ENCODE results near the gene DGCR6.
A peak's percentile ranks its signal among the peaks of the same experiment; 100 is the strongest.
"Not testable (repeated sequence)": the region's sequence is repeated elsewhere in the genome, so short reads cannot be mapped to it uniquely, and the experiment has no call there.

The DGCR6 gene

DNA sequence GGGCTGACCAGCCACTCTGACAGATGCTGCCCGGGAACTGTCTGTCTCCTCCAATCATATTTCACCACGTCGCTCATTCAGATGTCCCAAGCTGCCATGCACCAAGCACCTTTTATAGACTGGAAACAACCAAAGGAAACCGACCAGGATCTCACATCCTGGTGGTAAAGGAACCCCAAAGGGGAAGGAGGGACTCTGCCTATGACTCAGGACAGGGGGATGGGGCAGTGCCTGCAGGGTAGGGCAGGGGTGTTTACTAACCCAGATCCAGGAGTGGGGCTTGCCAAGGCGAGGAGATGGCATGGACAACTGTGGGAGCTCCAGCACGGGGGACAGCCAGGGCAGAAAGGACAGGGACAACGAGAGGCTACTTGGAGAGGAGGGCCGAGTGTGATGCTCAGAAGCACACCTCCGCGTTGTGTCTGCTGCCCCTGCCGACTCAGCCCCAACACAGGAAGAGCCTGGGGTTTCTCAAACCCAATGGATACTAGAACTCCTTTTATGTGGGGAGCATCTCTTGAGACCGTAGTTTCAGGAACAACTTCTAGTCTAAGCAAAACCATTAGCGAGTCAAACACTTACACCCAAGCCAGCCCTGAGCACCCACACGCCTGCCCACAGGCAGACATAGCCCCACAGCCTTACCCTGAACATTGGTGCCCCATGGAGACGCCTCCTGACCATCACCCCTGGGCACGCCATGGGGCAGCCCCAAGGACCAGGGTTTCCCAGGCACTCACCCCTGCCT is 26.0 kb downstream of the DGCR6 start:
- no peak for DNase-seq

DNA sequence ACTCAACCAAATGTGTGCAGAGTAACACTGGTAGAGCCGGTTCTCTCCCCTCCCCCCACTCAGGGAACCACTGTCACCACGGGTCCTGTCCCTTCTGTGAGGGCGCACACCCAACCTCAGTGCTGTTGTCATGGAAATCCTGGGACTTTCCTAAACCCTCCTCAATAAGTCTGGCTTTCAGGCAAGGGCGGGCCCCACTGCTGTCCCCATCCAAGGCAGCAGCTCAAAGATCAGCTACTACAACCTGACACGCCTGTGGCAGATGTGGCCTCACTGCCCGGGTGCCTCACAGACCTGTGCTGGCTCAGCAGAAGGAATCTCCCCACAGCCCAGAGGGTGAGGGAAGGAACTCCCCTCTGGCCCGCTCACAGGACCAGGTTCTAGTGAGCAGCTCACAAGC is 27.8 kb downstream of the DGCR6 start:
- DNase-seq: no peak

DNA sequence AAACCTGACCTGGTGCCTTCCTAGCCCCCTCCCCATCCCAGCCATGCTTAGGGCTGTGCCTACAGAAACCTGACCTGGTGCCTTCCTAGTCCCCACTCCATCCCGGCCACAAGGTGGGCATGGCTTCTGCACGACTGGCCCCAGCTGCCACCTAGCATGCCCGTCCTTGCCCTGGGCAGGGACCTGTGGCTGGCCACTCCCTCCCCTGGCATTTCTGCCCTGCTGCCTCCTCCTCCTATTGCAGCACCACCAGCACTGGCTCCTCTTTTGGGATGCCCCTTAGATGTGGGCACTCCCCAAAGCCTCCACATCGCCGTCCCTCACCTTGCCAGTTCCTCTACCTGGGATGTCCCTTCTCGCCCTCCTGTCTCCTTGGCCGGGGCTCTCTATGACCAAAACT is 28.6 kb downstream of the DGCR6 start:
- DNase-seq: not testable (repeated sequence)

- DNase-seq: no peak
Observed at GRCh38 chr22:18935889-18936529, 29.9 kb downstream of the DGCR6 start, which contains the start of gene PRODH. TSS of gene PRODH (minus strand) at chr22:18936293. CDS start at chr22:18936287, 6 bp downstream.

DNA sequence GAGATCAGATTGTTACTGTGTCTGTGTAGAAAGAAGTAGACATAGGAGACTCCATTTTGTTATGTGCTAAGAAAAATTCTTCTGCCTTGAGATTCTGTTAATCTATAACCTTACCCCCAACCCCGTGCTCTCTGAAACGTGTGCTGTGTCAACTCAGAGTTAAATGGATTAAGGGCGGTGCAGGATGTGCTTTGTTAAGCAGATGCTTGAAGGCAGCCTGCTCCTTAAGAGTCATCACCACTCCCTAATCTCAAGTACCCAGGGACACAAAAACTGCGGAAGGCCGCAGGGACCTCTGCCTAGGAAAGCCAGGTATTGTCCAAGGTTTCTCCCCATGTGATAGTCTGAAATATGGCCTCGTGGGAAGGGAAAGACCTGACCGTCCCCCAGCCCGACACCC is 32.6 kb downstream of the DGCR6 start:
- DNase-seq: not testable (repeated sequence)

GRCh38 chr22:18947105-18947504 is 41.0 kb downstream of the DGCR6 start:
- not testable (repeated sequence) for DNase-seq

DNA sequence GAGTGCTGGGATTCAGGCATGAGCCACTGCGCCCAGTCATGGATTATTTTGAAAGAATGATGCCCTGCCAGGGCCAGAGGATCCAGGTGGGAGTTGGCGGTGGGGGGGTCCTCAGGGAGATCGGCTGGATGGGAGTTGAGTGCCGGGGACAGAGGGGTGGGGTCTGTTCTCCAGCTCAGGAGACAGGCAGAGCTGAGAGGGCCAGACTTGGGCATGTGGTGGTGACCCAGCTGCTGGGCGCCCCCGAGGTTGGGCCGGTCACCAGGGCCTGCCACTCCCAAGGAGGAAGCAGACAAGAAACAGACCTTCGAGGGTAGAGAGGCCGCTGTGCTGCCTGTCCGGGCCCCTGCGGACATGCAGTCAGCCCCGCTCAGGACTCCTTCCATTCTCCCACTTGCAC is 41.8 kb downstream of the DGCR6 start:
- no peak for DNase-seq

DNA sequence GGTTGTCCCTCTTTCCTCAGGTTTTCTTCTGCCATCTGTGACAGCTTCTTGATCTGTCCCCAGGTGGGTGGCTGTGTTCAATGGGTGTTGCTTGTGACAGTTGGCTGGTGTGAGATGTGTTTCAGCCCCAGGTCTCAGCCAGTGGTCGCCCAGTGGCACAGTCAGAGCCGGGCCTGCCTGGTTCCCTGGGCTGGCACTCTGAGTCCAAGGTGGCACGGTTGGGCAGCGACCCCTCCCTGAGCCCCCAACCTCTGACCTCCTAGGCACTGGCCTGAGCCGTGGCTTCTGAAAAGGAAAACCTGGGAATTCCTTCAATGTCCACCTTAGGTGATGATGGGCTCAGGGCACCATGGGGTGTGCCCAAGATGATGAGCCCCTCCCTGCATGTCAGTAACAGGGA is 44.0 kb downstream of the DGCR6 start:
- no peak for DNase-seq

- no peak for DNase-seq
Observed at GRCh38 chr22:18952022-18952421, 45.9 kb downstream of the DGCR6 start.

DNA sequence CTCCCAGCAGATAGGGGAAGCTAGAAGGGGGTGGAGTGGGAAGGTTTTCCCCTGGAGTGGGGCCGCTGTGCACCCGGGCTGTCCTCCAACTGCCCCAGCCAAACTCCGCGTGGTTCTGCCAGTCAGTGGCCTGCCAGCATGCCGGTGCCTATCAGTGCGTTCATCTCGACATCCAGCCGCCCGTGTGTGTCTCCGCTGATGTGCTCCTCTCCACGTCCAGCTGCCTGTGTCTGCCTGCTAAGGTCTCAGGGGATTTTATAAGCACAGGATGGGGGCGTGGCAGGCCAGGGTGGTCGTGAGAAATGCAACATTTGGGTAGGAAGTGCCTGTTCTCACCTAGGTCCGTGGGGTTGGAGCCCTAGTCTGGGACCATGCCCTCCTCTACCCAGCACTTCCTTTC is 47.0 kb downstream of the DGCR6 start:
- DNase-seq: not testable (repeated sequence)

GRCh38 chr22:18954303-18954989 is 48.3 kb downstream of the DGCR6 start:
- peak; percentile 9 for DNase-seq

DNA sequence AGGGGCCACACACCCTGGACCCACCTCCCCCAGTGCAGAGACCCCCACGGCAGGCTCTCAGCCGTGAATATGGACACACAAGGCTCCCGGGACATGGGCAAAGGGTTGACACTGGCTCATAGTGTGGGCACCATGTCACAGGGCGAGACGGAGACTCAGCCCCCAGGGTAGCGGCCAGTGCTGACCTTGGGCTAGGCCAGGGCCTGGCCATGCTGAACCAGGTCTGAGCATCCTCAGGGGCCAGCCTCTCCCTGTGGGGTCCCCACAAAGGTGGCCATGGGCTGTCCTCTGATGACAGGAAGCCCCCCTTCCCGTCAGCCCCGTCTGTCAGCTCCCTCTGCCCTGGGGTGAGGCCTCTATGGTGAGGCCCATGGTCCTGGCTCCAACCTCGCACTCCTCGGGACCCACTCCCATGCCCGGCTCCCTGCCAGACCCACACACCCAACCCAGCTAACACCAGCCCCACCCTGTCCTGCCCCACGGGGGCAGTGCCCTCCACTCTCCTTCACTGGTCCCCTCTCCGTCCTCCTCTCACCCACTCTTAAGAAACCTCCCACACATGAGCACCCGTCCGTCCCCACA is 49.0 kb downstream of the DGCR6 start:
- no peak for DNase-seq

DNA sequence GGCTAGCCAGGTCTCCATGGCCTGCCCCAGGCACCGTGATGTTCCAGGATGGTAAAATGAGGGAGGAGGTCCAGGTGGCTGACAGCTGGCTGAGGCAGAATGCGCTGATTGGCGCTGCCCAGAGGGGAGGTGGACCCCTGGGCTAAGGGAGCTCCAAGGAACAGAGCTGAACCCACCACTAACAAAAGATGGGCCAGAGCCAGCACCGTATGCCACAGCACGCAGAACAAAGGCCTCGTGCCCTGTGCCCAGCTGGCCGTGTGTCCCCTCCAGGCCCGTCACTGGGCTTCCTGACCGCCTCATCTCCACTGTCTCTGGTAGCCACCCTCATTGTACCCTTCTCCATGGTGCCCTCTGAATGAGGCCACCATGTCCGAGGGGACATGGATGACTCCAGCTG is 49.6 kb downstream of the DGCR6 start:
- DNase-seq: no peak

DNA sequence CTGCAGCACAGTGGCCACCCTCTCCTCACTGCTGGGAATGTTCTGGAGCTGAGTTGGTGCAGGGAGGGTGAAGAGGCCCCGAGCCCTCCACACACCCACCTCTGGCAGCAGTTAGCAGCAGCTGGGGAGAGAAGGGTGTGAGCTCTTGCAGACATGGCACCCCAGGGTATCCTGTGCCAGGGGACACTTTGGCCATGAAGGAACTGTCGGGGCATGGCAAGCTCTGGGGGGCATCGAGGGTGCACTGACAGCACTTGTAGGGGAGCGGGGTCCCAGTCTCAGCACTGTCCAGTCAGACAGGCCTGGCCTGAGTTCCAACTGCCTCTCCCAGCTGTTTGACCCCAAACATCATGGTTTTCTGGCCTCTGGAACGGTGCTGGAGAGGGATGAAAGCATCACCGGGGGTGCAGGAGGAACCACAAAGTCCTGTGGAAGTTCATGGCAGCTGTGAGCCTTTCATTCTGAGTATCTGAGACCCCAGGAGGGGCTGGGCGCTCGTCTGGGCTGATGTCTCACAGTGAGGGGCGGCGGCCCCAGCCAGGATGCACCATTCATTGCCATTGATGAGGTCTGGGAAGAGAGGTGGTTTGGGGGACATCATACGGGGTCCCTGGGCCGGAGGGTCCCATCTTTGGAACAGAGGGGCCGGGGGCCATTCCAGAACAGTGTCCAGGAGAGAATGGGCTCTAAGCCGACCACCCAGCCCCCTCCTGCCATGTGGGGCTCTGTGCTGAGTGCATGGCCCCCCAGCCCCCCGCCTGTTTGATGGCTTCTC is 50.2 kb downstream of the DGCR6 start:
- not testable (repeated sequence) for DNase-seq

DNA sequence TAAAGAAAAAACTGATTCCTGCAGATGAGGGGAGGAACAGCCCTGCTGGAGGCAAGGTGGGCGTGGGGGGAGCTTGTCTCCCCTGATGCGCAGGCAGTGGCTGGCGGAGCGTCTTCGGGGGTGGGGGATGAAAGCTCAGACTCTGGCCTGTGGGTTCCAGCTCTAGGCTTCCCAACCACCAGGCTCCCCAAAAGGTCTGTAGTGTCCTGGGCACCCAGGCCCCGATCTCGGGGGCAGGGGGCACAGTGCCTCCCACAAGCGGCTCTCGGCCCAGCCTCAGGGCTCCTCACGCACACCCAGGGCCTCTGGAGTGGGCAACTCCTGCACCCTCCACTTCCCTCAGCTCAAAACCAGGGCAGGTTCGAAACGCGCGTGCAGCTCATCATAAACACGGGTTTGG is 50.8 kb downstream of the DGCR6 start:
- DNase-seq: not testable (repeated sequence)

DNA sequence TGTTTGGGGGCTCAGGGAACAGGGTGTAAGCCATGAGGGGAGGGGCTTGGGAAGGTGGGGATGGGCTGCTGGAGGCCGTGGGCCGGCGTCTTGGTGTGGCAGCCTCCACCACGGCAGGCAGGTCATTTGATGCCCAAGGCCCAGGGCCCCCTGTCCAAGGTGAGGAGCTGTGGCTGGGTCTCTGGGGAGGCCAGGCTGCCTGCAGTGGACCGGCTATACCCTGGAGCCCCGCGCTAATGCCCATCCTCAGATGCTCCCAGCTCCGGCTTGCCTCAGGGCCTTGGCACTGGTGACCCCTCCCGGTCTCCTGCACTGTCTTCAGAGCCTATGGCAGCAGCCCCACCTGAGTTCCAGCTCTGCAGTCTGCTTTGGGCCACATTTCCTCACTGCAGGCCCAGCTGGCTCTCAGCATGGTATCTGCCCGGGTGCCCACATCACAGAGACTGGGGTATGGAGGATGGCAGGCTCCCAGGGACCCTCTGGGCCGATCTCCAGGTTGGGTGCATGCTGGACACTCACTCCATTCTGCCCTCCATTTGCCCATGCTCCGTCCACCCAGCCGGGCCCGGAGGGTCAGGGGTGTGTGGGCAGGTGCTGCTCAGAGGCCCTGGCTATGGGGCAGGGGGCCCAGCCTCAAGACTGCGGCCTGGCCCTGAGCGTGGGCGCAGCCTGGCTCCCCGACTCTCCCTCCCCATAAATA is 51.7 kb downstream of the DGCR6 start:
- not testable (repeated sequence) for DNase-seq

GRCh38 chr22:18958321-18958705 is 52.2 kb downstream of the DGCR6 start:
- DNase-seq: not testable (repeated sequence)

DNA sequence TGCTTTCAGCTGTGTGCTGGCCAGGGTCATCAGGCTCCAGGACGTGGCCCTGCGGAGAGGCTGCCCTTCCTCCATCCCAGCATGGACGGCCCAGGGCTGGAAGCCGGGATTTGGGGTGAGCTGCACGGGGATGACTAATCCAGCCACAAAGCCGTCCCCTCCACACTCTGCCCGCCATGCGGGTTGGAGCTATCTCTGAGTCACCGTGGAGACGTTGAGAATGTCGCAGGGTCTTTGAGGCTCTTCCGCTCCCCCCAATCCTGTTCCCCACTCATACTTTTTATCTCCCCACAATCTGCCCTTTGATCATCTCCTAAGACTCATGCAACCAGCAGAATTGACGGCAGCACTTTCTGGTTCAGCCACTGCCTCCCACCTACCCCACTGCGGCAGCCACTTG is 52.6 kb downstream of the DGCR6 start:
- not testable (repeated sequence) for DNase-seq

DNA sequence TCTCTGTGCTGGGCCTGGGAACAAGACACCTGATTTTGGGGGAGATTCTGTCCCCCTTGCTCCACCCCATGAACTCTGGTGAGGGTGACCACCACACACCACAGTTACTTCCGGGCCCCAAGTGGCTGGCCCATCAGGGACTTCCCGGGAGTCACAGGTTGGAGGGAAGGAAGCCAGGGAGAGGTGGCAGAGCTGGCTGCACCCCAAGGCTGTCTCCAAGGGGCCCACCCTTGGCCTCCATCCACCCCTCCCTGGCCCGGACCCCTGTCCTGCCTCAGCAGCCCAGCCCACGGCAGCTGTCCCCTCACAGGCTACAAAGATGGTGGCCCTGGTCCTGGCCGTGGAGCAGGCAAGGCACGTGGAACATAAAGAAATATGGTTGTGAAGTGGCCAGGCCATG is 53.1 kb downstream of the DGCR6 start:
- DNase-seq: not testable (repeated sequence)

DNA sequence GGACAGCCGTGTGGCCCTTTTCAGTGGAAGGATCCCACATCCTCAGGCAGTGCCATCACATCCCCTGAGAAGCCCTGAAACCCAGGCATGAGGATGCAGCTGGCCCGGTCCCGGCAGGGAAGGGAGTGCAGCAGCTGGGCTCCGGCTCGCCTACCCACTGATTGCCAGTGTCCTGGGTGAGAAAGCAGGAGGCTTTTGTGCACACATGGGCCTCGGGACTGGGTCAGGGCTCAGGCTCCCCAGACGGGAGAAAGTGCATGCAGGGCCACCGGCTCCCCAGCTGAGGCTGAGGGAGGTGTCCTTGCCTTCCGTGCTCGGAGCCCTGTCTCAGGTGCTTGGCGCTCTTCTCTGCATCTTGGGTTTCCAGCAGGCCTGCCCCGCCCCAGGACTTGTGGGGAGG is 53.6 kb downstream of the DGCR6 start:
- not testable (repeated sequence) for DNase-seq

- not testable (repeated sequence) for DNase-seq
Observed at GRCh38 chr22:18960166-18960820, 54.2 kb downstream of the DGCR6 start.

All from NCI-H1105 (cell line).